ENCODE data around the gene RESF1. TPM values are rescaled to one million over a fixed set of nuclear protein-coding genes. Genes with fewer than 3 reads are reported as not detected.

RESF1 gene
- total RNA-seq, 1 donor from 2014 or later, result 113 TPM

DNA sequence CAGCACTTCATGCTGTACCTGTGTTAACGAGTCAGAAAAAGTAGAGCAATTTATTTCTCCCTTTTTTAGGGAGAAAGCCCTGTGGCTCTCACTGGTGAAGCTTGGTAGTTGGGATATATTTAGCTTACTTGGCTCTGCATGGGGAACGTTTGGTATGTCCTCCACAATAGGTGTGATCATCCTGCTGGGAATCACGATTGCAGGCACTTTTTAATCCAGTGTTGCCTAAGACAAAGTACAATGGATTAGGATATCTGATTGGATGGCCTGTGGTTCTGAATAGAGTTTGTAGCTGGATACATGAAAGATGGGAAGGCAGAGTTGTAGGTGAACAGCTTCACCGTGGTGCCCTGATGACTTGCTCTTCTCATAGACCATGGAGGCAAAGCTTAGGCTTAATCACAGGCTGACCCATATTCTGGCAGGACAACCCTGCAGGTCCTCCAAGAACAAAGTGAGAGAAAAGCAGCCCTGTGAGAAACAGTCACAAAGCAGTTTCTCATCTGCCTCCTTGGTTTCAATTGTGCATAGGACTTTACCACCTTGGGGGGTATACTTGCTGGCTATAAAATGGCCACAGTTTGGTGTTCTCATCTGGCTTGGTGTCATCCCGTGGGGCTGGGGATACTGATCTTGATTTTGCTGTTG, 7.5 kb downstream of the RESF1 start:
- H3K27ac ChIP-seq, result peak overlapping the region; percentile 84
- H3F3A ChIP-seq (ENCODE audit: low read depth), result peaks cover 29% of the 10 kb centered on the region
- Mint-ChIP-seq H3K27me3 (ENCODE audit: insufficient read depth, low read depth) (no peaks in the 10 kb centered on the region), H3K4me3 (no peak overlapping the region), H3K9me3 (peaks cover 64% of the 10 kb centered on the region), H3K4me1 (peaks cover 7% of the 10 kb centered on the region), H3K27ac (no peak overlapping the region), H3K36me3 (peaks cover 73% of the 10 kb centered on the region)
- no peak overlapping the region for H2AFZ ChIP-seq (replicated peaks)
- H4K20me1 ChIP-seq (ENCODE audit: low read depth), result peaks cover 14% of the 10 kb centered on the region
- H3K4me1 ChIP-seq, result peaks cover 19% of the 10 kb centered on the region
- H3K9ac ChIP-seq, result no peak overlapping the region
- H3K36me3 ChIP-seq, result peaks cover 30% of the 10 kb centered on the region
- peak; percentile 53 for DNase-seq (ENCODE audit: low spot score)
- H3K9me3 ChIP-seq (ENCODE audit: low read depth), result no peaks in the 10 kb centered on the region
- H3K79me2 ChIP-seq (ENCODE audit: low read depth), result peaks cover 98% of the 10 kb centered on the region
- no peak for TF ChIP-seq EZH2 (IDR thresholded peaks at IDR 0.05)
- TF ChIP-seq CTCF (IDR thresholded peaks at IDR 0.05), result no peak
- no peaks in the 10 kb centered on the region for H3K27me3 ChIP-seq
- H3K4me2 ChIP-seq, result peak overlapping the region; percentile 69
- H3K4me3 ChIP-seq, result no peak overlapping the region

DNA sequence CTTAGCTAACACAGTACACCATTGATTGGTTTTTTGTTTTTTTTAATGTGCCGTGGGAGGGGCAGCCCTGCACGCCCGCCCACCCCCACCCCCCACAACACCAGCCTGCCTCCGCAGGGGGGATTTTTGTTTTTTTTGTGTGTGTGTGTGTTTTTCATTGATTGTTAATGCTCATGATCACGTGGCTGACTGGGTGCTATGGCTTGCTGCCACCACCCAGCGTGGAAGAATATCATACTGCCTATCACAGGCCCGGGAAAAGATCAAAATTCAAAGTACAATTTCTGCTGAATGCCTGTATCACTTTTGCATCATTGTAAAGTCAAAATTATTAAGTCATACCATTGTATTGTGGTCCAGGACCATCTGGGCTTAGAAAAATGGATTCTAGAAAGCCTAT, 8.3 kb downstream of the RESF1 start:
- no peak for TF ChIP-seq EZH2 (IDR thresholded peaks at IDR 0.05)
- no peak for TF ChIP-seq EZH2phosphoT487 (IDR thresholded peaks at IDR 0.05)
- TF ChIP-seq CTCF (IDR thresholded peaks at IDR 0.05), result no peak
- no peak overlapping the region for H2AFZ ChIP-seq (replicated peaks)
- H3K9me3 ChIP-seq (ENCODE audit: low read depth), result no peaks in the 10 kb centered on the region
- no peaks in the 10 kb centered on the region for H3K27me3 Mint-ChIP-seq (ENCODE audit: insufficient read depth, low read depth)
- H4K20me1 ChIP-seq (ENCODE audit: low read depth), result peaks cover 14% of the 10 kb centered on the region
- peaks cover 36% of the 10 kb centered on the region for H3K36me3 ChIP-seq
- no peak overlapping the region for H3K4me3 Mint-ChIP-seq
- H3K9me3 Mint-ChIP-seq, result peaks cover 70% of the 10 kb centered on the region
- peaks cover 3% of the 10 kb centered on the region for H3K4me1 Mint-ChIP-seq
- no peak for DNase-seq (ENCODE audit: low spot score)
- peaks cover 29% of the 10 kb centered on the region for H3F3A ChIP-seq (ENCODE audit: low read depth)
- H3K27ac ChIP-seq, result no peak overlapping the region
- H3K9ac ChIP-seq, result no peak overlapping the region
- H3K36me3 Mint-ChIP-seq, result peaks cover 72% of the 10 kb centered on the region
- no peak overlapping the region for H3K4me2 ChIP-seq
- no peaks in the 10 kb centered on the region for H3K27me3 ChIP-seq
- H3K4me1 ChIP-seq, result peaks cover 19% of the 10 kb centered on the region
- H3K27ac Mint-ChIP-seq, result no peak overlapping the region
- H3K79me2 ChIP-seq (ENCODE audit: low read depth), result peaks cover 94% of the 10 kb centered on the region
- H3K4me3 ChIP-seq, result no peak overlapping the region

- Histone ChIP-seq H3K27ac (no peak overlapping the region), H3K27me3 (no peaks in the 10 kb centered on the region), H3K4me3 (no peak overlapping the region), H2AFZ (replicated peaks) (no peak overlapping the region), H3F3A (ENCODE audit: low read depth) (peaks cover 19% of the 10 kb centered on the region), H4K20me1 (ENCODE audit: low read depth) (peaks cover 14% of the 10 kb centered on the region), H3K4me2 (no peak overlapping the region), H3K9ac (no peak overlapping the region), H3K79me2 (ENCODE audit: low read depth) (peaks cover 81% of the 10 kb centered on the region), H3K9me3 (ENCODE audit: low read depth) (no peaks in the 10 kb centered on the region), H3K36me3 (peaks cover 38% of the 10 kb centered on the region), H3K4me1 (peaks cover 19% of the 10 kb centered on the region)
- no peak for DNase-seq (ENCODE audit: low spot score)
- Mint-ChIP-seq H3K4me1 (peaks cover 3% of the 10 kb centered on the region), H3K9me3 (peaks cover 71% of the 10 kb centered on the region), H3K36me3 (peaks cover 70% of the 10 kb centered on the region), H3K27me3 (ENCODE audit: insufficient read depth, low read depth) (no peaks in the 10 kb centered on the region), H3K27ac (no peak overlapping the region), H3K4me3 (no peak overlapping the region)
- TF ChIP-seq EZH2 (IDR thresholded peaks at IDR 0.05) (no peak), CTCF (IDR thresholded peaks at IDR 0.05) (no peak), EZH2phosphoT487 (IDR thresholded peaks at IDR 0.05) (no peak)
Observed at GRCh38 chr12:31970199-31970598, 11.0 kb downstream of the RESF1 start.

Measured in neural progenitor cell (in vitro differentiated cells).